Activated CD4-positive, alpha-beta T cell treated with anti-CD3 and anti-CD28 coated beads for 24 hours (primary cell): ENCODE data around the gene CYP27C1.
A peak's percentile ranks its signal among the peaks of the same experiment; 100 is the strongest.
"Not testable (repeated sequence)": the region's sequence is repeated elsewhere in the genome, so short reads cannot be mapped to it uniquely, and the experiment has no call there.

Source experiments
- DNase-seq, 2 donors: peaks; one replicate each; pipeline ENCODE4 v3.0.0-alpha.2; 2020; ENCODE audit warnings: low read depth in 2 of 2

The CYP27C1 gene

GRCh38 chr2:127220768-127221527, 849 bp upstream of the CYP27C1 start:
- no peak for DNase-seq

- DNase-seq = no peak
Observed at GRCh38 chr2:127219171-127220070, 678 bp downstream of the CYP27C1 start.

- no peak for DNase-seq
Observed at GRCh38 chr2:127218812-127219170, 1.3 kb downstream of the CYP27C1 start.

- DNase-seq = no peak
Observed at GRCh38 chr2:127217470-127218325, 2.4 kb downstream of the CYP27C1 start.

GRCh38 chr2:127216593-127216992, 3.5 kb downstream of the CYP27C1 start:
- DNase-seq = no peak

- DNase-seq = no peak
Observed at GRCh38 chr2:127216095-127216494, 4.0 kb downstream of the CYP27C1 start.

GRCh38 chr2:127214201-127214600, 5.9 kb downstream of the CYP27C1 start:
- DNase-seq = not testable (repeated sequence)

GRCh38 chr2:127208313-127208712, 11.8 kb downstream of the CYP27C1 start:
- DNase-seq = no peak

GRCh38 chr2:127205218-127206125, 14.6 kb downstream of the CYP27C1 start:
- no peak for DNase-seq

- DNase-seq = no peak
Observed at GRCh38 chr2:127201452-127201851, 18.6 kb downstream of the CYP27C1 start.

GRCh38 chr2:127200962-127201361, 19.1 kb downstream of the CYP27C1 start:
- no peak for DNase-seq

GRCh38 chr2:127199223-127199622, 20.9 kb downstream of the CYP27C1 start:
- DNase-seq = no peak

- peak; percentile 41 to 42 for DNase-seq
Observed at GRCh38 chr2:127197475-127198385, 22.4 kb downstream of the CYP27C1 start.

GRCh38 chr2:127196998-127197397, 23.1 kb downstream of the CYP27C1 start:
- DNase-seq = no peak

- no peak for DNase-seq
Observed at GRCh38 chr2:127196549-127196948, 23.6 kb downstream of the CYP27C1 start.

- no peak for DNase-seq
Observed at GRCh38 chr2:127195140-127196074, 24.7 kb downstream of the CYP27C1 start.

GRCh38 chr2:127194447-127194846, 25.7 kb downstream of the CYP27C1 start:
- DNase-seq = no peak

- DNase-seq = no peak
Observed at GRCh38 chr2:127193967-127194280, 26.2 kb downstream of the CYP27C1 start.
